ENCODE measurements around the gene SPATA21. TPM values are rescaled to one million over a fixed set of nuclear protein-coding genes. Genes with fewer than 3 reads are reported as not detected.

Gene SPATA21
- total and polyA plus RNA-seq, 10 of the 15 experiments (the other 5 are each of a cell fraction or from before 2014, with no cell fraction given), result 0.05 to 1.1 (median 0.24) TPM; not detected in 1

- CTCF ChIA-PET, result no interaction called here
- Histone ChIP-seq H3K4me3 (no peak overlapping the region), H3K27ac (ENCODE audit: control insufficient read depth, insufficient read depth) (no peak overlapping the region), H3K4me1 (ENCODE audit: control insufficient read depth, insufficient read depth, low read length) (peaks cover 13% of the 10 kb centered on the region; the same call in 1 of the 2 replicates), H3K9me3 (replicated peaks; ENCODE audit: control insufficient read depth, insufficient read depth, low read length) (no peaks in the 10 kb centered on the region), H3K79me2 (ENCODE audit: control insufficient read depth, insufficient read depth, low read length) (peaks cover 48% of the 10 kb centered on the region), H3K9ac (ENCODE audit: control insufficient read depth, insufficient read depth, low read length) (no peak overlapping the region), H3K4me2 (ENCODE audit: control insufficient read depth, insufficient read depth) (no peak overlapping the region), H2AFZ (ENCODE audit: control insufficient read depth, low read depth, low read length) (no peak overlapping the region), H4K20me1 (ENCODE audit: control insufficient read depth, insufficient read depth) (peaks cover 14% of the 10 kb centered on the region), H3K27me3 (replicated peaks in 1 of 2; ENCODE audit: control insufficient read depth in 2 of 2, insufficient read depth in 2 of 2, low read length in 1 of 2) (no peaks in the 10 kb centered on the region), H3K36me3 (ENCODE audit: control insufficient read depth in 2 of 2, insufficient read depth in 2 of 2, low read length in 1 of 2) (peaks cover 32 to 35% of the 10 kb centered on the region in 2 experiments)
- ATAC-seq (no peak), DNase-seq (ENCODE audit: low read depth, low spot score) (no peak), FAIRE-seq (no peak)
- intact Hi-C loops (cut with micrococcal nuclease; ENCODE audit: unreplicated experiment), result no loop called here
- in situ Hi-C loops (cut with MboI), result no loop called here
- TF ChIP-seq POLR2A (IDR thresholded peaks at IDR 0.05; ENCODE audit: low read depth, low read length), result peak; percentile 21; the same call in 1 of the 2 replicates
- TF ChIP-seq, protein P1, sequence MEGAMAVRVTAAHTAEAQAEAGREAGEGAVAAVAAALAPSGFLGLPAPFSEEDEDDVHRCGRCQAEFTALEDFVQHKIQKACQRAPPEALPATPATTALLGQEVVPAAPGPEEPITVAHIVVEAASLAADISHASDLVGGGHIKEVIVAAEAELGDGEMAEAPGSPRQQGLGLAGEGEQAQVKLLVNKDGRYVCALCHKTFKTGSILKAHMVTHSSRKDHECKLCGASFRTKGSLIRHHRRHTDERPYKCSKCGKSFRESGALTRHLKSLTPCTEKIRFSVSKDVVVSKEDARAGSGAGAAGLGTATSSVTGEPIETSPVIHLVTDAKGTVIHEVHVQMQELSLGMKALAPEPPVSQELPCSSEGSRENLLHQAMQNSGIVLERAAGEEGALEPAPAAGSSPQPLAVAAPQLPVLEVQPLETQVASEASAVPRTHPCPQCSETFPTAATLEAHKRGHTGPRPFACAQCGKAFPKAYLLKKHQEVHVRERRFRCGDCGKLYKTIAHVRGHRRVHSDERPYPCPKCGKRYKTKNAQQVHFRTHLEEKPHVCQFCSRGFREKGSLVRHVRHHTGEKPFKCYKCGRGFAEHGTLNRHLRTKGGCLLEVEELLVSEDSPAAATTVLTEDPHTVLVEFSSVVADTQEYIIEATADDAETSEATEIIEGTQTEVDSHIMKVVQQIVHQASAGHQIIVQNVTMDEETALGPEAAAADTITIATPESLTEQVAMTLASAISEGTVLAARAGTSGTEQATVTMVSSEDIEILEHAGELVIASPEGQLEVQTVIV (IDR thresholded peaks at IDR 0.05; ENCODE audit: borderline replicate concordance, partially characterized antibody), result no peak
- POLR2A ChIA-PET, result no interaction called here
- RAD21 ChIA-PET (ENCODE audit: unreplicated experiment), result no interaction called here
- BruUV-seq (replicated peaks), result no TSS peak
- SMC1A ChIA-PET (ENCODE audit: uncharacterized antibody, unreplicated experiment), result interaction anchor here (1.0 kb wide), 1 partner anchor 40 kb away, joined by 3 read pairs; no protein-coding TSS in a partner anchor
- WGBS (ENCODE audit: insufficient coverage, insufficient replicate concordance, low lambda C conversion rate, missing lambda C conversion rate), result 90% methylated on average over 21 of the region's 21 CpGs
Observed at GRCh38 chr1:16392740-16393569, 44.3 kb downstream of the SPATA21 start.

- RAD21 ChIA-PET (ENCODE audit: unreplicated experiment), result no interaction called here
- DNase-seq (ENCODE audit: low read depth, low spot score), result no peak
- CTCF ChIA-PET, result interaction anchor here (0.7 kb wide), 1 partner anchor 21 kb away, joined by 3 read pairs; no protein-coding TSS in a partner anchor
- in situ Hi-C loops (cut with MboI) (no loop called here), intact Hi-C loops (cut with micrococcal nuclease; ENCODE audit: unreplicated experiment) (no loop called here)
- Histone ChIP-seq H3K4me1 (ENCODE audit: control insufficient read depth, insufficient read depth, low read length) (peaks cover 26% of the 10 kb centered on the region), H3K36me3 (ENCODE audit: control insufficient read depth in 2 of 2, insufficient read depth in 2 of 2, low read length in 1 of 2) (peaks cover 23 to 31% of the 10 kb centered on the region in 2 experiments), H3K27ac (ENCODE audit: control insufficient read depth, insufficient read depth) (peak overlapping the region; percentile 34; the same call in 1 of the 2 replicates), H3K4me3 (no peak overlapping the region), H3K9me3 (replicated peaks; ENCODE audit: control insufficient read depth, insufficient read depth, low read length) (no peaks in the 10 kb centered on the region), H3K9ac (ENCODE audit: control insufficient read depth, insufficient read depth, low read length) (no peak overlapping the region), H3K4me2 (ENCODE audit: control insufficient read depth, insufficient read depth) (no peak overlapping the region), H3K27me3 (replicated peaks in 1 of 2; ENCODE audit: control insufficient read depth in 2 of 2, insufficient read depth in 2 of 2, low read length in 1 of 2) (no peaks in the 10 kb centered on the region), H2AFZ (ENCODE audit: control insufficient read depth, low read depth, low read length) (no peak overlapping the region), H4K20me1 (ENCODE audit: control insufficient read depth, insufficient read depth) (peaks cover 14% of the 10 kb centered on the region), H3K79me2 (ENCODE audit: control insufficient read depth, insufficient read depth, low read length) (peaks cover 64% of the 10 kb centered on the region)
- WGBS (ENCODE audit: insufficient coverage, insufficient replicate concordance, low lambda C conversion rate, missing lambda C conversion rate), result 15% methylated on average over 3 of the region's 3 CpGs
- peak; percentile 7; the same call in 1 of the 3 replicates for ATAC-seq
- peak; percentile 44 for FAIRE-seq
- SMC1A ChIA-PET (ENCODE audit: uncharacterized antibody, unreplicated experiment), result no interaction called here
- POLR2A ChIA-PET, result interaction anchor here (0.5 kb wide), 1 partner anchor 14 kb away, joined by 4 read pairs; no protein-coding TSS in a partner anchor
- no peak for TF ChIP-seq GABPA (IDR thresholded peaks at IDR 0.05; ENCODE audit: low read depth)
- peak; percentile 34; the same call in 1 of the 2 replicates for TF ChIP-seq SPI1 (IDR thresholded peaks at IDR 0.05; ENCODE audit: borderline replicate concordance, insufficient read depth, low read depth, low read length)
- TF ChIP-seq TBL1XR1 (IDR thresholded peaks at IDR 0.05; ENCODE audit: low read depth, low read length), result no peak
- TF ChIP-seq CREB1 (IDR thresholded peaks at IDR 0.05; ENCODE audit: low read depth), result 0 out of 2 replicates have a peak, but pooled peaks have one; percentile 24
- no peak for TF ChIP-seq ZNF274 (IDR thresholded peaks at IDR 0.05; ENCODE audit: insufficient read depth, insufficient read length)
- 0 out of 2 replicates have a peak, but pooled peaks have one; percentile 24 for TF ChIP-seq NR2F1 (conservative IDR thresholded peaks at IDR 0.05)
- BruUV-seq (replicated peaks), result no TSS peak
Observed at GRCh38 chr1:16391411-16391810, 45.8 kb downstream of the SPATA21 start.

Measured in GM12878 (cell line).